ENCODE results near the gene KRI1. TPM values are rescaled to one million over a fixed set of nuclear protein-coding genes. Genes with fewer than 3 reads are reported as not detected.

KRI1 gene
- total and polyA plus RNA-seq, 2 experiments from 2014 or later, result 23.8 to 43.2 TPM

GRCh38 chr19:10553087-10553667, 12.6 kb downstream of the KRI1 start:
- Mint-ChIP-seq H3K27ac (no peak overlapping the region), H3K27me3 (ENCODE audit: insufficient read depth, low read depth, poor library complexity) (peaks cover 22% of the 10 kb centered on the region), H3K9me3 (no peaks in the 10 kb centered on the region), H3K4me3 (no peak overlapping the region), H3K4me1 (no peaks in the 10 kb centered on the region), H3K36me3 (ENCODE audit: low read depth) (peaks cover 87% of the 10 kb centered on the region)
- Histone ChIP-seq H2AFZ (no peak overlapping the region), H3K79me2 (replicated peaks; ENCODE audit: insufficient read depth) (no peaks in the 10 kb centered on the region), H4K20me1 (replicated peaks; ENCODE audit: insufficient read depth) (peaks cover 8% of the 10 kb centered on the region), H3K36me3 (ENCODE audit: insufficient read depth) (peaks cover 16% of the 10 kb centered on the region; the same call in 1 of the 2 replicates), H3F3A (replicated peaks; ENCODE audit: low read depth) (peaks cover 30% of the 10 kb centered on the region), H3K4me2 (no peak overlapping the region), H3K9me2 (ENCODE audit: insufficient read depth) (no peaks in the 10 kb centered on the region), H3K4me3 (no peak overlapping the region), H3K4me1 (ENCODE audit: insufficient read depth) (no peaks in the 10 kb centered on the region), H3K27me3 (ENCODE audit: insufficient read depth) (no peaks in the 10 kb centered on the region), H3K27ac (ENCODE audit: low read depth) (no peak overlapping the region)
- TF ChIP-seq POLR2AphosphoS5 (IDR thresholded peaks at IDR 0.05; ENCODE audit: low read depth), result no peak
- no peak for TF ChIP-seq CTCF (conservative IDR thresholded peaks at IDR 0.05; ENCODE audit: low read depth in 2 of 2)
- no peak for TF ChIP-seq JUNB (IDR thresholded peaks at IDR 0.05; ENCODE audit: unreplicated experiment)
- TF ChIP-seq ZNF114 (CRISPR knock-in tag; IDR thresholded peaks at IDR 0.05), result no peak
- no peak for TF ChIP-seq NANOG (IDR thresholded peaks at IDR 0.05; ENCODE audit: borderline replicate concordance)
- TF ChIP-seq ZNF331 (CRISPR knock-in tag; IDR thresholded peaks at IDR 0.05; ENCODE audit: low read depth), result no peak
- TF ChIP-seq EZH2phosphoT487 (IDR thresholded peaks at IDR 0.05; ENCODE audit: unreplicated experiment), result no peak
- TF ChIP-seq STAT1 (IDR thresholded peaks at IDR 0.05; ENCODE audit: unreplicated experiment), result no peak
- TF ChIP-seq ETS1 (IDR thresholded peaks at IDR 0.05), result no peak
- no peak for TF ChIP-seq CREB1 (CRISPR knock-in tag; IDR thresholded peaks at IDR 0.05; ENCODE audit: low read depth)
- no peak for TF ChIP-seq ZNF462 (CRISPR knock-in tag; IDR thresholded peaks at IDR 0.05)
- no peak for TF ChIP-seq EZH2 (IDR thresholded peaks at IDR 0.05; ENCODE audit: low read depth, unreplicated experiment)
- no peak for TF ChIP-seq REST (IDR thresholded peaks at IDR 0.05; ENCODE audit: unreplicated experiment)
- ATAC-seq (no peak), DNase-seq (ENCODE audit: low spot score) (no peak)

Measured in GM23338 (cell line).